Muscle layer of colon (tissue), 2 donors: ENCODE results near the gene LPCAT1.

Experiments used
- H3K27ac ChIP-seq: one replicate; pipeline ENCODE4 v1.7.0; 2013; ENCODE audit warnings: low read depth, mild to moderate bottlenecking, low read length, moderate library complexity
- H3K27me3 ChIP-seq, 2 donors: one replicate each; pipeline ENCODE4 v1.7.0; 2013; ENCODE audit warnings: low read length in 2 of 2, mild to moderate bottlenecking in 2 of 2; ENCODE audit not compliant: insufficient read depth in 2 of 2, control insufficient read depth in 1 of 2
- H3K36me3 ChIP-seq: one replicate; pipeline ENCODE4 v1.7.0; 2013; ENCODE audit warnings: mild to moderate bottlenecking, low read length; ENCODE audit not compliant: insufficient read depth
- H3K4me1 ChIP-seq: one replicate; pipeline ENCODE4 v1.7.0; 2013; ENCODE audit warnings: mild to moderate bottlenecking, low read length; ENCODE audit not compliant: insufficient read depth
- H3K4me3 ChIP-seq, 2 donors: one replicate each; pipeline ENCODE4 v1.7.0; 2013; ENCODE audit warnings: low read length in 2 of 2, low read depth in 1 of 2, mild to moderate bottlenecking in 1 of 2, moderate library complexity in 1 of 2
- H3K9ac ChIP-seq: one replicate; pipeline ENCODE4 v1.7.0; 2013; ENCODE audit warnings: low read length
- H3K9me3 ChIP-seq: one replicate; pipeline ENCODE4 v1.7.0; 2013; ENCODE audit warnings: mild to moderate bottlenecking, low read length
- donor health status: abdominal sarcoma.
- donor health status: Adenocarcinoma of cecum.

Gene LPCAT1

GRCh38 chr5:1421521-1422341 lies 102.0 kb downstream of the LPCAT1 start:
- no peak overlapping the region for H3K4me3 ChIP-seq
- peaks cover 3% of the 10 kb centered on the region for H3K9me3 ChIP-seq
- H3K27ac ChIP-seq, result no peak overlapping the region
- no peak overlapping the region for H3K9ac ChIP-seq
- H3K36me3 ChIP-seq, result no peaks in the 10 kb centered on the region
- H3K4me1 ChIP-seq, result no peaks in the 10 kb centered on the region
- H3K27me3 ChIP-seq, result no peaks in the 10 kb centered on the region

DNA sequence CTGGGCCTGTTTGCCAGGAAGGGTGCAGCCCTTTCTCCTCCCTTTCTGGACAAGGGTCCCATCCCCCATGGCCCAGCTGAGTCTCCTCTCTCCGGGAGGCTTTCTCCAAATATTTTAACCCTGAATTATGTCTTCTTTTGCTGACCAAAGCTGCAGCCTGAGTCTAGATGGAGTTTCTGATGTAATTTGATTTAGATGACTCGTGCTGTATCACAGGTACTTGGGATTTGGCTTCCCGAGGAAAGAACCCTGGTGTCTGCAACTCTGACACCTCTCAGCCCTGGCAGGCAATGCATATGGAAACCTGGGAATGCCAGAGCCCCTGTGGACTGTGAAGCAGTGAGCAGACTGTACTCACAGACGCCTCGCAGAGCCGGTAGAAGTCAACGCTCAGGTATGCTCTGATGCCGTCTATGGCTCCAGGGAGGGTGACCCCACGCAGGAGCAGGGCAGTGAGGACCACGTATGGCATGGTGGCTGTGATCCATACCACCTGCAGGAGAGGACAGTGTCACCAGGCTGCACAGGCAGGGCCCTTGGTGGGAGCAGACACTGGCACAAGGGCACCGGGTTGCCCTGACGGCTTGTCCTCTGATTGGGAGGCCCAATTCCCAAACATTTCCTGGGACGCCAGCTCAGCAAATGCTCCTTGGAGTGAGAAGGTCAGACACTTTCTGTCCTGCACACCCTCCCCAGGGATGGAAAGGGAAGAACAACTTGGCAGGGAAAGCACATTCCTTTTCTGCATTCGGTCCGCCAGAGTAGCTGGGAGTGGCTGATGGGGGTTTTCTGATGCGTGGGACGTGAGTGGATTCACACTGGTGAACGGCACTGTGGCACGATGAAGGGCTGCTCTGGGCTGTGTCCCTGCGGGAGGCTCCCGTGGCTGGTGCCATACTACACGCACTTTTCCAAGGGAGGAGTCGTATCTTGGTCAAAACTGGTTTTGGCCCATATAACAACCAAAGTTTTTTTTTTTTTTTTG lies 103.3 kb downstream of the LPCAT1 start:
- Histone ChIP-seq H3K9me3 (no peaks in the 10 kb centered on the region), H3K36me3 (no peaks in the 10 kb centered on the region), H3K9ac (no peak overlapping the region), H3K4me1 (no peaks in the 10 kb centered on the region), H3K27ac (no peak overlapping the region), H3K4me3 (no peak overlapping the region), H3K27me3 (no peaks in the 10 kb centered on the region)

DNA sequence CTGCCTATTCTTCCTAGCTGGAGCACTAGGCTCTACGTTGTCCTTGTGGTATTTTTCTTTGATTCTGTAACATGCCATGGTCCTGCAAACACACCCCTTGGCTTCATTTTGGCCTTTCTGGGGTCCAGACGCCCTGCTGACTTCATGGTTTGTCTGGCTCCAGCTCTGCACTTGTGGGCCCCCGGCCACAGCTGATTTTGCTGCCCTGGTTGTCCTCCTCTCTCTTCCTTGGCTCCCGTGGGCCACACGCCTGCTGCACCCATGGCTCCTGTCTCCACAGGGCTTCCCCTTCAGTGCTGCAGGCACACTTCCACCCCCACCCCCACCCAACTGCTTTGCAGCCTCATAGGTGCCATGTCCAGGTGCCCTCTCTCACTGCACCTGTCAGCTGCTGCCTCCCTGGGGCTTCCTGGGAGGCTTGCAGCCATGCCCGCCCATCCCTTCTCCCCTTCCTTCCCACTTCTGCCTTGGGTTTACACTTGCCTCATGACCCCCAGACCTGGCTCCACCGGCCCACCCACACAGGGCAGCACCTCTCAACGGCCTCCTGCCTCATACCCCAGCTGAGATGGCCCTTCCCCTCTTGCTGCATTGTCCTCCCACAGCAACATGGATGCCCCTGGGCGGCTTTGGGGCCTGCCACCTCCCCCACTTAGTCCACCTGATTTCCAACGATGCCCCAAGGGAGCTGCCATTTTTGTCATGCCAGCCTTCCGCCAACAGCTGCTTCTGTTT lies 104.1 kb downstream of the LPCAT1 start:
- Histone ChIP-seq H3K27ac (no peak overlapping the region), H3K36me3 (no peaks in the 10 kb centered on the region), H3K9me3 (no peaks in the 10 kb centered on the region), H3K4me1 (no peaks in the 10 kb centered on the region), H3K4me3 (no peak overlapping the region), H3K9ac (no peak overlapping the region), H3K27me3 (no peaks in the 10 kb centered on the region)

DNA sequence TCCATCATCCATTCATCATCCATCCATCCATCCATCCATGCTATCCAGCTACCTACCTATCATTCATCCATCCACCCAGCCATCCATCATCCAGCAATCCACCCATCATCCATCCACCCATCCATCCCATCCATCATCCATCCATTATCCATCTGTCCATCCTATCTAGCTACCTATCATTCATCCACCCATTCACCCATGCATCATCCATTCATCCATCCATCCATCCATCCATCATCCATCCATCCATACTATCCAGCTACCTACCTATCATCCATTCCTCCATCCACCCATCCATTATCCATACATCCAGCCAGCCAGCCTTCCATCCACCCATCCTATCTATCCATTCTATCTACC lies 104.9 kb downstream of the LPCAT1 start:
- H3K36me3 ChIP-seq, result no peaks in the 10 kb centered on the region
- H3K4me1 ChIP-seq, result no peaks in the 10 kb centered on the region
- H3K27me3 ChIP-seq, result peaks cover 0 to 1% of the 10 kb centered on the region in 2 donors

DNA sequence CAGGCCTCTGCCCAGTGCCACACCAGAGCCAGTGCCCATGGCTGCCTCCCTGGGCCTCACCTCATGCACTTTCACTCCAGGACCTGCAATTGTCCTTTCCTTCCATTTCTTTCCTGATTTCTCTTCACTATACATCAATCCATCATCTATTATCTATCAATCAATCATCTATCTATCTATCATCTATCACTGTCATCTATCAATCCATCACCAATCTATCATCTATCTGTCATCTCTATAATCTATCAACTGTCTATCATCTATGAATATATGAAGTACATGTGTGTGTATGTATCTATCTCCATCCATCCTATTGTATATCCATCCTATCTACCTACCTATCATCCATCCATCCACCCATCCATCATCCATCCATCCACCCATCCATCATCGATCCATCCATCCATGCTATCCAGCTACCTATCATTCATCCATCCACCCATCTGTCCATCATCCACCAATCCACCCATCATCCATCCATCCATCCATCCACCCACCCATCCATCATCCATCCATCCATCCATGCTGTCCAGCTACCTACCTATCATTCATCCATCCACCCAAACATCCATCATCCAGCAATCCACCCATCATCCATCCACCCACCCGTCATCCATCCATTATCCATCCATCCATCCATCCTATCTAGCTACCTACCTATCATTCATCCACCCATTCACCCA lies 105.4 kb downstream of the LPCAT1 start:
- Histone ChIP-seq H3K9me3 (no peaks in the 10 kb centered on the region), H3K27me3 (peaks cover 0 to 6% of the 10 kb centered on the region in 2 donors), H3K4me3 (no peak overlapping the region), H3K27ac (no peak overlapping the region), H3K4me1 (no peaks in the 10 kb centered on the region), H3K36me3 (no peaks in the 10 kb centered on the region), H3K9ac (no peak overlapping the region)

More for the DNA sequence above, 104.9 kb downstream of the LPCAT1 start:
- H3K27ac ChIP-seq, result no peak overlapping the region
- no peak overlapping the region for H3K4me3 ChIP-seq
- no peak overlapping the region for H3K9ac ChIP-seq
- no peaks in the 10 kb centered on the region for H3K9me3 ChIP-seq

- H3K27me3 ChIP-seq, result peaks cover 0 to 10% of the 10 kb centered on the region in 2 donors
- H3K27ac ChIP-seq, result no peak overlapping the region
- no peak overlapping the region for H3K4me3 ChIP-seq
- H3K9ac ChIP-seq, result no peak overlapping the region
- H3K36me3 ChIP-seq, result no peaks in the 10 kb centered on the region
- no peaks in the 10 kb centered on the region for H3K4me1 ChIP-seq
- no peaks in the 10 kb centered on the region for H3K9me3 ChIP-seq
These were observed 106.1 kb downstream of the LPCAT1 start for GRCh38 chr5:1417586-1418225.

GRCh38 chr5:1416856-1417469 lies 106.8 kb downstream of the LPCAT1 start:
- Histone ChIP-seq H3K9ac (no peak overlapping the region), H3K4me3 (no peak overlapping the region), H3K9me3 (no peaks in the 10 kb centered on the region), H3K27me3 (peaks cover 0 to 13% of the 10 kb centered on the region in 2 donors), H3K36me3 (no peaks in the 10 kb centered on the region), H3K27ac (no peak overlapping the region), H3K4me1 (no peaks in the 10 kb centered on the region)

DNA sequence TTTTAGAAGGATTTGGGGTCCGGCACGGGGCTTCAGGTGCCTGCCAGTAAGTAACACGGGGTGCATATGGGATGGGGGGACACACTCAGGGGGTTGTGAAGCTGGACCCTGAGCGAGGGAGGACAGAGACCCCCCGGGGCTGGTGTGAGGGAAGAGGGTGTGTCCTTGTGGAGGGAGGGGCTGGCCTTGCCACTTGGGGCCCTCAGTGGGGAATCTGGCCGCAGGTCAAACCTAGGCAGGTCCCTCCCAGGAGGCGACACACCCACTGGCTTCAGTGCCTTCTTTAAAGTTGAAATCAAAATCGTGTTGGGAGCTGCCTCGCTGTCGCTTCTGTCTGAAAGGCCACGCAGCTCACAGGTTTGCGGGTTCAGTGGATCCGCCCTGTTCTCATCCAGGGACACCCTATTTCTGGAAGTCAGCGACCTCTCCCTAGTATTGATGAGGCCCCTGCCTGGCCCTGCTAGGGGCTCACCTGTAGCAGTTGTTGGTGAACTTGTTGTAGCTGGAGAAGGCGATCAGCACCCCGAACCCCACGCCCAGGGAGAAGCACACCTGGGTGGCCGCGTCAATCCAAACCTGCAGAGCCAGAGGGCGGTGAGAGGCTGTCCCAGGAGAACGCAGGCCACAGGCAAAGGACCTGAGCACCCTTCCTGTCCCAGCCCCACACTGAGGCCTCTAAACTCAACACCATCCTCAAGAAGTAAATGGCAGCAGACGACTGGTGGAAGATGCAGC lies 108.0 kb downstream of the LPCAT1 start:
- no peaks in the 10 kb centered on the region for H3K9me3 ChIP-seq
- no peak overlapping the region for H3K27ac ChIP-seq
- peaks cover 0 to 13% of the 10 kb centered on the region in 2 donors for H3K27me3 ChIP-seq
- H3K9ac ChIP-seq, result no peak overlapping the region
- H3K36me3 ChIP-seq, result no peaks in the 10 kb centered on the region
- no peaks in the 10 kb centered on the region for H3K4me1 ChIP-seq
- H3K4me3 ChIP-seq, result no peak overlapping the region

GRCh38 chr5:1415059-1415425 lies 108.7 kb downstream of the LPCAT1 start:
- Histone ChIP-seq H3K9ac (no peak overlapping the region), H3K4me1 (no peaks in the 10 kb centered on the region), H3K27me3 (peaks cover 0 to 13% of the 10 kb centered on the region in 2 donors), H3K9me3 (no peaks in the 10 kb centered on the region), H3K36me3 (no peaks in the 10 kb centered on the region), H3K27ac (no peak overlapping the region), H3K4me3 (no peak overlapping the region)
